Airway epithelial cell (primary cell): ENCODE data around the gene ZNF620. TPM values are rescaled to one million over a fixed set of nuclear protein-coding genes. Genes with fewer than 3 reads are reported as not detected.

ENCODE experiments used
- total RNA-seq: library from RNA; depleted of rRNA; stranded (reverse); fragments of >200 nt; gene quantifications from 2 replicates; pipeline ENCODE4 v1.2.3, GENCODE V29; 2015

The ZNF620 gene
- 0.33 and 2.0 TPM in 2 replicates for total RNA-seq

DNA sequence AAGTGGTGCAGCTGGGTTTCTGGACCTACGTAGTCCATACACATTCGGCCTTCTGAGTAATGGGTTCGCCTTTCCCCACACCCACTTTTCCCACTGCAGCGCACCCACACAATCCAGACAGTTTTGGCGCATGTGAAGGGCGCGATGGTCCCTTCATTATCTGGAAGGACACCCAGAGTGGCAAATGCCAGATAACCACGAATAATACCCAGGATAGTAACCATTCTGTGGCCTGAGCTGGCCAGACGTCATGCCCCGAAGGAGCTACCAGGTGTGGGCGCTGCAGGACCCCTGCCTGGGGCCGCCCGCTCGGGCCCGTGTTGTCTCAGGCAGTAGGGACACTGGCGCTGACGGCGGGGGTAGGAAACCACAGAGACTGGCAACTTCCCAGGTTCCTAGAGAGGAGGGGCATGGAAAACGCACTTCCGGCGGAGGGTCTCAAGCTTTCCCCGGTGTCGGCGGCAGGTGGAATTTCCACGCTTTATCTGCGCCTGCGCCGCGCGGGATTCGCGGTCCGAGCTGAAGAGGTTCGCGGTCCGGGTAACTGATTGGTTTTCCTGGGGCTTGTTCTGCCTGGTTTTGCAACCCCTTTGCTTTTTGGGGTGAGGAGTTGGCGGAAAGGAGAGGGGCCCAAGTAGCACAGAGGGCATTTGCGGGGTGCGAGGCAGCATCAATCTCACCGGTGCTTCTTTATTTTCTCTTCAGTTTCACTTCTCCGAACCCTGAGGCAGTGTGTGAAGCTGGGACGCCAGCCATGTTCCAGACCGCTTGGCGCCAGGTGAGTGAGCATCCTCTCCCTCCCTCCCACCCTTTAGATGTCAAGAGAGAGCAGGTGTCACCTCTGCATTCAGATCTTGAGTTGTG lies at the start of gene ZNF620:
ZNF620 (plus strand) TSS at position 441 of the 864 bp plus-strand sequence; CDS start at position 755, 314 bp downstream.

DNA sequence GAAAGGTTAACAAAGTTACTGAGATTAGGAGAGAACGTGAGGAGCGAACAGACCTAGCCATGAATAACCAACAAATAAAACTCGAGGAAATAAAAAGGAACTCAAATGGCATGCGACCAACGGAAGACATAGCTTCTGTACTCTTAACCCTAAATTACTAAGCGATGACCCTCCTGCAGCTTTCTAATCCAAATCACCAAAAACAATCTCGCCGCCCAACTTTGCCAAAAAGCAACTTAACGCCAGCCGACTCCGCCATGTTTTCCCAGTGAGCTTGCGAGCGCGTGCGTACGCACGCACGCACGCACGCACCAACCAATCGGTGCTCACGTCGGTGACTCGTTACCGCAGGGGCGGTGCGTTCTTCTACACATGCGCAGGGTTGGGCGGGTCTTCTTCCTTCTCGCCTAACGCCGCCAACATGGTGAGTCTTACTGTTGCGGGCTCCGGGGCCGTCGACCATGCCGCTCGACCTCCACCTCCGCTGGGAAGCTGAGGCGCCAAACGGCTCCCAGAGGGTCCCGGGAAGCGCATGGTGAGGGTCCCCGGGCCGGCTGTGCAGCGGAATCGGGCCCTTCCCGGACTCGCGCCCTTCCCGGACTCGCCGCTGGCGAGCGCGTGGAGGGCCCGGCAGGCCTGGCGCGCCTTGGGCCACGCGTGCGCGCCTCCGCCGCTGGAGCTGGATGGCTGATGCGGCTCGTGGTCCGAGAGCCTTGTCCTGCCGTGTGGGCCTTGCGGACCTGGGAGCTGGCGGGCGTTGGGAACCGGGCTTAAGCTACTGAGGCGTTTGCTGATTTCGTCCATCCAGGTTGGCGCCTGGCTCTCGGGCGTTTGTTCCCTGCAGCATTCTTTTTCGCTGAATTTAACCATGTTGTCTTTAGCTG lies 48.7 kb upstream of the ZNF620 start, which contains the start of gene RPL14:
RPL14 (plus strand) TSS at position 400 of the 884 bp plus-strand sequence; CDS start at position 533, 133 bp downstream.

DNA sequence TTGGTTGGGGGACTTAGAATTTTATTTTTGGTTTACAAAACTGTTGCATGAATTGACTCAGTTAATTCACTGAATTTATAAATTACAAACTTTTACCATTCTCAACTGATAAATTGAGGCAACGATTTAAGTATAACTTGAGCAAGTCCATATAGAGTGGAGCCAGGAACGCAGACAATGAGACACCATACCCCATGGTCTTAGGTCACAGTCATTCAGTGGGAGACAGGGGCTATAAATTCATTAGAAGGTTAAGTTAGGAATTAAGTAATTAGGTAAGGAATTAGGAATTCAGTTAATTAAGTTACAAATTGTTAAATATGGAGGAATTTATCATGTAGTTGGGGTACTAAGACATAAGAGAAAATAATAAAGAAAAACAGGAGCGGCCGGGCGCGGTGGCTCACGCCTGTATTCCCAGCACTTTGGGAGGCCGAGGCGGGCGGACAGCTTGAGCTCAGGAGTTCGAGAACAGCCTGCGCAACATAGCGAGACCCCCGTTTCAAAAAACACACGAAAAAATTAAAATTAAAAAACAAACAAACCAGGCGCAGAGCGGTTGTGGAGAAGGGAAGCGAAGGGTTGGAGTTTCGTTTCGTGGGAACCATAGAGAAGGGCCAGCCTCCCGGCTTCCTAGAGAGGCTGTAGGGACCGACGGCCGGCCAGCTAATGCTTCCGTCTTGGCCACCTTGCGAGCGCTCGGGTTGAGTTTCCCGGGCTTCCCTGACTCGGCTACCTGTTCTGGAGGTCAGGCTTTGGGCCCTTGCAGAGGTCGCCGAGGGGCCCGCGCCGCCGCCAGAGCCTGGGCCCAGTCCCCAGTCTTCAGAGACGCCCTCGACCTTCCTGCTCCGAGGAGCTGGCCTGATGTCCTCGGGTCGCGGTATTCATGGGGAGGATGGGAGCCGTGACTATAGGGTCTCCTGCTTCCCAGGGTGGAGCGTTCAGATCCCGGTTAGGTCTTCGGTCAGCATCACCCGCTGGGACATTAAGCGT lies 29.1 kb upstream of the ZNF620 start, which contains the start of gene ZNF619:
ZNF619 (plus strand) TSS at position 645 of the 993 bp plus-strand sequence. CDS start 858 bp downstream, outside the sequence.

DNA sequence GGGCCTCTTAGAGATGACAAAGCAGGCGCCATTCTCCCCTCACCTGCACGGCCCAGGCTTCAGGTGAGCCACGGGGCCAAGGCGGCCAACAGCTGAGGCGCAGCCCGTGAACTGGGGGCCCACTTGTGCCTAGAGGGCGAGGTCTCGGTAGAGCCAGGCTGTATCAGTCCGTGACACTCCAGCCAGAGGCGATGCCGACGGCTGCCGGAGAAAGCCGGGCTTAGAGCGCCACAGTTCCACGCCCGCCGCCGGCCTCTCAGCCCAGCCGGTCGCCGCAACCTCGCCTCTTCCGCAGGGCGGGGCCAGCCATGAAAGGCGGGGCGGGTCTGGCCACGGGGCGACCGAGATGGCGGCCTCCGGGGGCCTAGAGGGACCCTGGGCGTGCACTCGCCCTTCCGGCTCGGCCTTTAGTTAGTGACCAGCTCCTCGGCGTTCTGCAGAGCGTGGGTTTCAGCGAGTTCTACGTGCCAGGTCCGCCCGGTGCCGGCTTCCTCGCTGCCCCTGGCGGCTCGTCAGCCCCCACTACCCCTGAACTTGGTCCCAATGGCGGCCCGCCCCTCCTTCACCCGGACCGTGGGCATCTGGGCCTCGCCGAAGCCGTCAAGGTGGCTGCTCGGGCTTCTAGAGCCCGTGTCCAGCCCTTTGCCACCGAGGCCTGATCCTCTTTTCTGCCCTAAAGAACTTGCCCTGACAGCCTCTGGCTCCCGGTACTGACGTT lies 18.9 kb downstream of the ZNF620 start, which contains the start of gene ZNF621:
ZNF621 (plus strand) TSS at position 393 of the 718 bp plus-strand sequence. CDS start 881 bp downstream, outside the sequence.

Other genes with a start within 250 kb of the ZNF620 start
- gene EIF1B, start 196.3 kb upstream of the ZNF620 start, total RNA-seq = 4.7 and 8.8 TPM in 2 replicates
- gene ENTPD3, start 118.9 kb upstream of the ZNF620 start, total RNA-seq = 8.8 and 13.0 TPM in 2 replicates
- 541 and 569 TPM in 2 replicates for gene RPL14, start 48.7 kb upstream of the ZNF620 start, total RNA-seq
- 2.3 and 3.7 TPM in 2 replicates for gene ZNF619, start 28.9 kb upstream of the ZNF620 start, total RNA-seq
- gene ZNF621, start 18.9 kb downstream of the ZNF620 start, total RNA-seq = 5.9 and 6.4 TPM in 2 replicates